GM21723 (cell line): ENCODE measurements around the gene ACOT8.
"Not testable (repeated sequence)": the region's sequence is repeated elsewhere in the genome, so short reads cannot be mapped to it uniquely, and the experiment has no call there.

ENCODE experiments used
- ATAC-seq: cut with Tn5 transposase; IDR thresholded peaks from one replicate; pipeline ENCODE4 v1.9.1; 2021; ENCODE audit warnings: mild to moderate bottlenecking, moderate library complexity; ENCODE audit not compliant: unreplicated experiment

ACOT8 gene

GRCh38 chr20:45797955-45798354, 59.2 kb downstream of the ACOT8 start:
- not testable (repeated sequence) for ATAC-seq

- ATAC-seq: not testable (repeated sequence)
Observed at GRCh38 chr20:45797510-45797909, 59.7 kb downstream of the ACOT8 start.

GRCh38 chr20:45796337-45797065, 60.7 kb downstream of the ACOT8 start:
- ATAC-seq: no peak

GRCh38 chr20:45792317-45793118, 64.7 kb downstream of the ACOT8 start:
- peak; percentile 10 for ATAC-seq
